K562 (cell line): Measurements from ENCODE around the gene DYNC1H1. TPM values are rescaled to one million over a fixed set of nuclear protein-coding genes. Genes with fewer than 3 reads are reported as not detected.

Experiments used
- BCL6 ChIP-seq: fragments of 250-450 bp; sonication (Bioruptor Pico); IDR thresholded peaks from 2 replicates; pipeline ENCODE4 v1.4.0; 2020
- CREM ChIP-seq: IDR thresholded peaks from 2 replicates; pipeline ENCODE4 v1.6.1; 2014; ENCODE audit warnings: antibody characterized with exemption, low read depth
- DMBX1 ChIP-seq: fragments of 250-450 bp; sonication (Bioruptor Pico); IDR thresholded peaks from 2 replicates; pipeline ENCODE4 v1.8.0; 2022; ENCODE audit warnings: inconsistent platforms, mild to moderate bottlenecking, moderate library complexity, borderline replicate concordance
- E2F5 ChIP-seq: sonication (generic); formaldehyde crosslinking; IDR thresholded peaks from 2 replicates; pipeline ENCODE4 v1.8.0; 2022; ENCODE audit warnings: mild to moderate bottlenecking, missing genetic modification reagents
- ERF ChIP-seq: fragments of 450-650 bp; formaldehyde crosslinking; IDR thresholded peaks from 2 replicates; pipeline ENCODE4 v1.4.0; 2020; ENCODE audit warnings: mild to moderate bottlenecking, mixed read lengths
- FOXP4 ChIP-seq: sonication (generic); formaldehyde crosslinking; IDR thresholded peaks from 2 replicates; pipeline ENCODE4 v1.8.0; 2022; ENCODE audit warnings: mild to moderate bottlenecking, missing genetic modification reagents, borderline replicate concordance
- GATA2 ChIP-seq: sonication (generic); formaldehyde crosslinking; IDR thresholded peaks from 2 replicates; pipeline ENCODE4 v1.4.0; 2020; ENCODE audit warnings: mild to moderate bottlenecking, missing genetic modification reagents
- HDAC8 ChIP-seq: fragments of 450-650 bp; IDR thresholded peaks from 2 replicates; pipeline ENCODE4 v1.6.1; 2016; ENCODE audit warnings: mild to moderate bottlenecking, missing genetic modification characterization, moderate library complexity, missing compliant biosample characterization
- HMGN3 ChIP-seq: IDR thresholded peaks from 2 replicates; pipeline ENCODE4 v1.6.1; 2011; ENCODE audit warnings: borderline replicate concordance, low read depth, mild to moderate bottlenecking, mixed read lengths, low read length; ENCODE audit not compliant: insufficient read length; ENCODE audit errors: extremely low read depth
- KDM1A ChIP-seq, 2 experiments: fragments of 450-650 bp; IDR thresholded peaks; 2 replicates each; pipeline ENCODE4 v1.6.1; 2016; ENCODE audit warnings: mild to moderate bottlenecking in 2 of 2
- NFIC ChIP-seq: fragments of 450-650 bp; IDR thresholded peaks from 2 replicates; pipeline ENCODE4 v1.6.1; 2017; ENCODE audit warnings: mild to moderate bottlenecking, inconsistent platforms
- PCBP1 ChIP-seq: fragments of 200-400 bp; formaldehyde crosslinking; IDR thresholded peaks from 2 replicates; pipeline ENCODE4 v1.6.1; 2018; ENCODE audit warnings: mild to moderate bottlenecking, low read depth, low read length; ENCODE audit not compliant: poor library complexity, severe bottlenecking
- SMARCE1 ChIP-seq: fragments of 450-650 bp; IDR thresholded peaks from 2 replicates; pipeline ENCODE4 v1.7.1; 2016; ENCODE audit warnings: mild to moderate bottlenecking
- TCFL5 ChIP-seq: fragments of 250-450 bp; sonication (Bioruptor Pico); conservative IDR thresholded peaks from 2 replicates; pipeline ENCODE4 v1.6.1; 2021; ENCODE audit warnings: mild to moderate bottlenecking, moderate library complexity, matching md5 sums
- USF1 ChIP-seq: sonication (generic); formaldehyde crosslinking; IDR thresholded peaks from 2 replicates; pipeline ENCODE4 v1.9.0; 2022; ENCODE audit warnings: mild to moderate bottlenecking, missing genetic modification reagents
- ZHX1 ChIP-seq: fragments of 150-350 bp; conservative IDR thresholded peaks from 2 replicates; pipeline ENCODE4 v1.6.1; 2014; ENCODE audit warnings: low read length
- ZNF639 ChIP-seq, 2 experiments: fragments of 200-800 bp in 1 of 2; sonication (Bioruptor generic) in 1 of 2; sonication (generic) in 1 of 2; formaldehyde crosslinking in 1 of 2; IDR thresholded peaks in 1 of 2; conservative IDR thresholded peaks in 1 of 2; 2 replicates each; pipeline versions ENCODE4 v1.5.0 to v1.6.1; 2016 to 2020; ENCODE audit warnings: missing compliant biosample characterization in 1 of 2, missing genetic modification characterization in 1 of 2, missing genetic modification reagents in 1 of 2
- ZNF766 ChIP-seq: fragments of 200-800 bp; sonication (Bioruptor generic); conservative IDR thresholded peaks from 2 replicates; pipeline ENCODE4 v1.6.1; 2016; ENCODE audit warnings: missing genetic modification characterization, missing compliant biosample characterization
- polyA plus RNA-seq, 8 experiments: library from polyadenylated mRNA; depleted of rRNA in 4 of 8; stranded (reverse) in 5 of 8; unstranded in 3 of 8; fragments of >200 nt; fragmentation: Nextera tagmentation in 2 of 8; fragmentation: Illumina TruSeq in 1 of 8; extraction: Ambion mirVana in 2 of 8; extraction: Trizol in 1 of 8; gene quantifications; 2 replicates each; pipeline versions ENCODE4 v1.2.1 to v1.2.3, GENCODE V29; 2011 to 2014; ENCODE audit warnings: inconsistent platforms in 1 of 8, missing spikeins in 1 of 8
- total RNA-seq, 7 experiments: library from RNA; depleted of rRNA in 6 of 7; stranded (reverse); fragments of >200 nt in 6 of 7; fragmentation: Illumina TruSeq in 2 of 7; extraction: Trizol in 2 of 7; gene quantifications; 2 replicates each; pipeline versions ENCODE4 v1.2.1 to v1.2.3, GENCODE V29; 2011 to 2021; ENCODE audit warnings: low replicate concordance in 1 of 7

DYNC1H1 gene
- total and polyA plus RNA-seq, 9 of the 15 experiments (the other 6 are each of a cell fraction or from before 2014, with no cell fraction given) = 31.9 to 335 (median 115) TPM

- TF ChIP-seq ZHX1 (no peak), ERF (CRISPR knock-in tag) (no peak), HDAC8 (no peak), PCBP1 (no peak), HMGN3 (no peak), USF1 (CRISPR knock-in tag) (no peak), DMBX1 (no peak), E2F5 (CRISPR knock-in tag) (no peak), KDM1A (IDR thresholded peaks at IDR 0.05) (peak; percentile 51 to 70; a peak in 3 of 4 replicates), ZNF766 (CRISPR knock-in tag) (no peak), NFIC (no peak), CREM (no peak), FOXP4 (CRISPR knock-in tag) (no peak), GATA2 (no peak), TCFL5 (CRISPR knock-in tag) (no peak), BCL6 (no peak), ZNF639 (CRISPR knock-in tag; conservative IDR thresholded peaks at IDR 0.05 in 1 of 2, IDR thresholded peaks at IDR 0.05 in 1 of 2) (no peak), SMARCE1 (no peak)
Measured at GRCh38 chr14:101937926-101938767, 26.2 kb upstream of the DYNC1H1 start (continued).
